HG02981 (cell line): Measurements from ENCODE around the gene ST3GAL5.

ENCODE experiments used
- ATAC-seq: cut with Tn5 transposase; IDR thresholded peaks from one replicate; pipeline ENCODE4 v1.9.1; 2021; ENCODE audit warnings: mild to moderate bottlenecking, moderate library complexity; ENCODE audit not compliant: unreplicated experiment

ST3GAL5 gene

DNA sequence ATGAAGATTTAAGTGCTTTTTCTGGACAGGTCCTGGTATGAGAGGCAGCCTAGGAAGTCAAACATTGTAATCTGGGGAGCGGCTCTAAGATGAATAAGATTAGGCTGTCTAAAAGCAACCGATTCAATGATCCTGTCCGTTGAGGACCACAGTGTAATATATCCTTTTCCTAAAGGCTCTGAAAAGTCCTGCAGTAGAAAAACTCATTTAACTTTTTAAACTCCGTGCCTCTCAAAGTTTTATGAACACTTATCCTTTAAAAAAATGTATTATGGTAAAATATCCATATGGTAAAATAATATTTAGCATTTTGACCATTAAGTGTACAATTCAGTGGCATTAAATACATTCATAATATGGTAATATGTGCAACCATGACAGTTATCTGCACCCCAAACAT lies 95.2 kb downstream of the ST3GAL5 start:
- ATAC-seq: no peak

GRCh38 chr2:85792783-85793441 lies 95.9 kb downstream of the ST3GAL5 start:
- ATAC-seq: no peak

GRCh38 chr2:85791704-85792565 lies 96.9 kb downstream of the ST3GAL5 start:
- ATAC-seq: no peak

DNA sequence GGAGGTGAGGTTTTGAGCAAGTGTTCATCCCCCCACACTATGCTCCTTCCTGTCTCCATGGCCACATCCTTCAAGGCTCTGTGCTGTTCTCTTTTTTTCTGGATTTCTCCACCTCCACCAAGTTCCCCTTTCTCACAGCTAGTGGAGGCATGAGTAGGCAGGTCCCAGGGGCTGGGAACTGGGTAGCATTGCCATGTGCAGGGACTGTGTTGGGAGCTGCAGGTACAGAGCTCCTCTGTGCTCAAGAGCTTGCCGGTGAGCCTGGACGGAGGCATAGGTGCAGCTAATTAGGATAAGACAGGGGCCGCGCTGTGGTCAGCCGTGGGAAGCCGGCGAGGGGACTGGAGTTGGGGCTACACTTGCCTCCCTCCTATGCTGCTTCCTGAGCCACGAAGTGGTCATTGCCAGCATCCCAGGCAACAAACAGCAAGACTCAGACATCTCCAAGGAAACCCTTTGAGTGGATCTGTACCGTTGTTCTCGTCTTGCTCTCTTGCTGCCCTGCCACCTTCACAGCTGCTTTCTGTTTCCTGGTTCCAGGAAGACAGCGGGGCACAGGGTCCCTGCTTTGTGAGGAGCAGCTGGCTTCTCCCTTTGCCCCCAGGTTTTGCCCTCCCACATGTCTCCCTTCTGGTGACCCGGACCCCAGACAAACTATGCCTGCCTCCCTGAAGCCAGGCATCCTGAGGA lies 98.1 kb downstream of the ST3GAL5 start:
- no peak for ATAC-seq

GRCh38 chr2:85790032-85790431 lies 98.8 kb downstream of the ST3GAL5 start:
- no peak for ATAC-seq

DNA sequence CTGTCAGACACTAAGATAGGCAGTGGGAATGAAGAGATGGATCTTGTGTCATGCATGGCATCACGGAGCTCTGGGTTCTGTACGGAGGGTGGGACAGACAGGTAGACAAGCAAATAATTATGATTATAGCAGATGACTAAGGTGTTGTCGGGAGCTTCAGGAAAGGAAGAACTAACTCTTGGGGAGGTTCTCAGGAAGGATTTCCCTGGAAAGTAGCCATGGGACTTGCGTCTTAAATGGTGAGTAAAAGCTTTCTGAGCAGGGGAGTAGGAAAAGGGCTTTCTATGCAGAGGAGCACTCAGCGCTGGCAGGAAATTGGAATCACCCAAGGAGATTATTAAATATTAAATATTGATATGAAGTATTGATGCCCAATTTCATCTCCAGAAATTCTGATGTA lies 99.5 kb downstream of the ST3GAL5 start:
- no peak for ATAC-seq

DNA sequence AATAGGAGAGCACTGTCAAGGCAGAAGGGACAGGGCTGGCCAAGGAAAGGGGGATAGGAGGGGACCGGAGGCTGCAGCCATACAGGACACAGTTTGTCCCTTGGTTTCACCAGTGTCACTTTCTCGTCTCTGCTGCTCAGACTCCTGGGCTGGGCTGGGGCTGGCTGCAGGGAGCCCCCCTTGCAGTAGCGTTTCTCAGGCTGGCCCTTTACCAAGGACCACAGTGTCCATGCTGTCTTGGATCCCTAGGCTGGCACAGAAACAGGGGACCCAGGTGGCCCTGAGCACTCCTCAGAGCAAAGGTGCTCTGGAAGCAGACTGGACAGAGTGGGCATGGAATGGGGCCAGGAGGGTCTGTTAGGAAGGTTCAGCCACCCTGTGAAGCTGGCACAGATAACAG lies 100.2 kb downstream of the ST3GAL5 start:
- ATAC-seq: no peak

GRCh38 chr2:85787981-85788340 lies 100.8 kb downstream of the ST3GAL5 start:
- no peak for ATAC-seq

- no peak for ATAC-seq
These were observed 101.4 kb downstream of the ST3GAL5 start for GRCh38 chr2:85787282-85787980.
